ENCODE results near the gene HOXA11.

Gene HOXA11

DNA sequence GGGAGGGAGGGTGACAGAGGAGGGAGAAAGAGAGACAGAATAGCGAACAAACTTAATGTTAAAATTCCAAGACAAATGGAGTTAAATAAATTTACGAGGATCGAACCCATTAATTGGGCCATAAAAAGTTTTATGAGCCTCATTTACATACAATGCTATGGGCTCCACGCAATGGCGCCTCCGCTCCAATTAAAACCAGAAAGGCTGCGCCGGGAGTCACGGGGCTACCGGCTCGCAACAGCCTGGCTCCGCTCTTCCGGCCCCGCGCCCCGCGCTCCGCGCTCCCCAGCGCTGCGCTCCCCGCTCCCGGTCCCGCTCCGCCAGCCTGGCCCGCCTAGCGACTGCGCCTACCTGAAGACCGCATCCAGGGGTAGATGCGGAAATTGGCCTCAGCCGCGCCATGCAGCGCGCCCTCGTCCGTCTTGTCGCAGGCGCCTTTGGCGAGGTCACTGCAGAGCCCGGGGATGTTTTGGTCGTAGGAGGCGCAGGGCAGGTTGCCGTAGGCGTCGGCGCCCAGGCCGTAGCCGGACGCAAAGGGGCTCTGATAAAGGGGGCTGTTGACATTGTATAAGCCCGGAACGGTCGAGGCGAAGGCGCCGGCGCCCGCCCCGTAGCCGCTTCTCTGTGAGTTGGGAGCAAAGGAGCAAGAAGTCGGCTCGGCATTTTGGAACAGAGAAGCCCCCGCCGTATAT is 29.1 kb downstream of the HOXA11 start:
- Histone ChIP-seq H3K36me3 (ENCODE audit: insufficient read depth) (no peaks in the 10 kb centered on the region), H2AFZ (ENCODE audit: low read depth) (no peak overlapping the region), H3K4me3 (IDR thresholded peaks at IDR 0.05; ENCODE audit: insufficient read depth, low read depth, low read length) (no peak overlapping the region), H3K4me1 (ENCODE audit: low read depth, poor library complexity, severe bottlenecking) (no peaks in the 10 kb centered on the region), H3K27me3 (ENCODE audit: insufficient read depth, low read depth) (no peaks in the 10 kb centered on the region), H3K9ac (no peak overlapping the region), H3K79me2 (ENCODE audit: insufficient read depth, low read depth) (no peaks in the 10 kb centered on the region), H3K27ac (no peak overlapping the region), H4K20me1 (ENCODE audit: insufficient read depth) (no peaks in the 10 kb centered on the region), H3K4me2 (no peak overlapping the region)
- TF ChIP-seq, protein P1, sequence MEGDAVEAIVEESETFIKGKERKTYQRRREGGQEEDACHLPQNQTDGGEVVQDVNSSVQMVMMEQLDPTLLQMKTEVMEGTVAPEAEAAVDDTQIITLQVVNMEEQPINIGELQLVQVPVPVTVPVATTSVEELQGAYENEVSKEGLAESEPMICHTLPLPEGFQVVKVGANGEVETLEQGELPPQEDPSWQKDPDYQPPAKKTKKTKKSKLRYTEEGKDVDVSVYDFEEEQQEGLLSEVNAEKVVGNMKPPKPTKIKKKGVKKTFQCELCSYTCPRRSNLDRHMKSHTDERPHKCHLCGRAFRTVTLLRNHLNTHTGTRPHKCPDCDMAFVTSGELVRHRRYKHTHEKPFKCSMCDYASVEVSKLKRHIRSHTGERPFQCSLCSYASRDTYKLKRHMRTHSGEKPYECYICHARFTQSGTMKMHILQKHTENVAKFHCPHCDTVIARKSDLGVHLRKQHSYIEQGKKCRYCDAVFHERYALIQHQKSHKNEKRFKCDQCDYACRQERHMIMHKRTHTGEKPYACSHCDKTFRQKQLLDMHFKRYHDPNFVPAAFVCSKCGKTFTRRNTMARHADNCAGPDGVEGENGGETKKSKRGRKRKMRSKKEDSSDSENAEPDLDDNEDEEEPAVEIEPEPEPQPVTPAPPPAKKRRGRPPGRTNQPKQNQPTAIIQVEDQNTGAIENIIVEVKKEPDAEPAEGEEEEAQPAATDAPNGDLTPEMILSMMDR (conservative IDR thresholded peaks at IDR 0.05; ENCODE audit: low read depth, low read length) = no peak

DNA sequence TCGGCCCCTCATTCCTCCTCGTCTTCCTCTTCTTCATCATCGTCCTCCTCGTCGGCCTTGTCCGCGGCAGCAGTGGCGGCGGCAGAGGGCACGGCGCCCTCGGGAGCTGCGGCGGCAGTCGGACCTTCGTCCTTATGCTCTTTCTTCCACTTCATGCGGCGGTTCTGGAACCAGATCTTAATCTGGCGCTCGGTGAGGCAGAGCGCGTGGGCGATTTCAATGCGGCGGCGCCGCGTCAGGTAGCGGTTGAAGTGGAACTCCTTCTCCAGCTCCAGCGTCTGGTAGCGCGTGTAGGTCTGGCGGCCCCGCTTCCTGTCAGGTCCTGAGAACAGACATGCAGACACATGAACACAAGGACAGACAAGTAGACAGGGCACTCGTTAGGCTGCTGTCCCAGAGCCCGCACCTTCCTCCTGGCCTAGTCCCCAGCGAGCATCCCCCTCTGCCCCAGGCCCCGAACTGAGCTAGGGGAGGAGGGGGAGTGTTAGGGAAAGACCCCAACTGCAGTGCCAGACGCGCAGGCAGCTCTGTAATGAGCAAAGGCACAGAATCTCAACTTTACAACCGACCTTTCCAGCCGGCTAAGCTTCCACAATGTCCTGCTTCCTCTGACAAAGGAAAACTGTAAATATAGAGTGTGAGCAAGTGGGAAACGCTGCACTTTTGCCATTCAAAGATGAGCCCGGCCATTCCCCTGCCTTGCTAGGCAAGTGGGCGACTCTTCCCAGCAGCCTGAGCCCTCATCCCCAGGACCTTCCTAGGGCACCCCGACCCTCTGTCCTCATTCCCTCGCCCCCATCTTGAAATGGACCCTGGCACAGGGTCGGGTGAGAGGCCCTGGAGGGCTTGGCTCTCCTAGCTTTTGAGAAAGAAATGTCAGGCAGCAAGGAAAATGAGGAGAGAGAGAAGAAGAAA is 29.9 kb downstream of the HOXA11 start:
- Histone ChIP-seq H3K4me3 (IDR thresholded peaks at IDR 0.05; ENCODE audit: insufficient read depth, low read depth, low read length) (no peak overlapping the region), H2AFZ (ENCODE audit: low read depth) (no peak overlapping the region)

DNA sequence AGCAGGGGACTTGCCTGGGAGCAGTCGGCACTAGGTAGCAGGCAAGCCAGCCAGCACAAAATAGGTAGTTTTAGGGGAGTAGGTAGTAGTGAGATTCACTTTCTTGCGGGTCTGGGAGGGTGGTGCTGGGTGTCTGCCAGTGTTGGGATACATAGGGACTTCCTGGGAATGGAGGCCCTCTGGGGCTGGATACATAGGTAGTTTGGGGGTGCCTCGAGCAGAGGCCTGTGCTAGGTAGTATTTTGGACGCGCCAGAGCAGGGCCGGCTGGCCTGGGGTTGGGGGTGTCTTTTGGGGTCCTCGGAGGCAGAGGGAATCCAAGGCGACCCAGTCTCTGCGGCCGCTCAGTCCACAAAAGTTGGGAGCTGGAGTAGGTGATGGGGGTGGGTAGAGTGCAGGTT is 30.7 kb downstream of the HOXA11 start:
- H3K9ac ChIP-seq = no peak overlapping the region
- no peak overlapping the region for H3K4me2 ChIP-seq
- H3K27ac ChIP-seq = no peak overlapping the region
- H3K27me3 ChIP-seq (ENCODE audit: insufficient read depth, low read depth) = no peaks in the 10 kb centered on the region
- H4K20me1 ChIP-seq (ENCODE audit: insufficient read depth) = no peaks in the 10 kb centered on the region
- no peak overlapping the region for H2AFZ ChIP-seq (ENCODE audit: low read depth)
- H3K4me1 ChIP-seq (ENCODE audit: low read depth, poor library complexity, severe bottlenecking) = peaks cover 4% of the 10 kb centered on the region
- H3K36me3 ChIP-seq (ENCODE audit: insufficient read depth) = no peaks in the 10 kb centered on the region
- H3K79me2 ChIP-seq (ENCODE audit: insufficient read depth, low read depth) = no peaks in the 10 kb centered on the region
- H3K4me3 ChIP-seq (IDR thresholded peaks at IDR 0.05; ENCODE audit: insufficient read depth, low read depth, low read length) = no peak overlapping the region
- TF ChIP-seq, protein P1 (conservative IDR thresholded peaks at IDR 0.05; ENCODE audit: low read depth, low read length) = no peak

More for the DNA sequence above, 29.9 kb downstream of the HOXA11 start:
- no peaks in the 10 kb centered on the region for H3K36me3 ChIP-seq (ENCODE audit: insufficient read depth)
- no peaks in the 10 kb centered on the region for H3K4me1 ChIP-seq (ENCODE audit: low read depth, poor library complexity, severe bottlenecking)
- TF ChIP-seq, protein P1 (conservative IDR thresholded peaks at IDR 0.05; ENCODE audit: low read depth, low read length) = no peak
- H3K79me2 ChIP-seq (ENCODE audit: insufficient read depth, low read depth) = no peaks in the 10 kb centered on the region
- no peak overlapping the region for H3K27ac ChIP-seq
- H3K27me3 ChIP-seq (ENCODE audit: insufficient read depth, low read depth) = no peaks in the 10 kb centered on the region
- no peak overlapping the region for H3K4me2 ChIP-seq
- H3K9ac ChIP-seq = no peak overlapping the region
- no peaks in the 10 kb centered on the region for H4K20me1 ChIP-seq (ENCODE audit: insufficient read depth)

DNA sequence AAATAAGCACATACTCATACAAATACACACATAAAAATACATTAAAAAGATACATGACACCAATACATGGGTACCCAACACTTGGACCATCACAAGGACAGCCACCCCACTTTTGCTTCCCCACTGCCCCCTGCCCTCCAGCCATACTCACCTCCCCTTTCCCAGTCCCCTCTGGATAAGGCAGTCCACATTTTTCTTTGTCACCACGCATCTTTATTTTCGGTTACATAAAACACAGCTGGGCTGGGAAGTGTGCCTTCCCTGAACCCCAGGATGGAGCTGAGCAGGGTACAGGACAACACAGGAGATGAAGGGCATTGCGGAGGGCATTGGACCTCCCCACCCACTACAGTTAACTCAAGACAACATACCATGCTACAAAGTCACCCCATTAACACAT is 31.5 kb downstream of the HOXA11 start:
- H3K36me3 ChIP-seq (ENCODE audit: insufficient read depth) = no peaks in the 10 kb centered on the region
- no peaks in the 10 kb centered on the region for H3K27me3 ChIP-seq (ENCODE audit: insufficient read depth, low read depth)
- H3K27ac ChIP-seq = no peak overlapping the region
- TF ChIP-seq, protein P1 (conservative IDR thresholded peaks at IDR 0.05; ENCODE audit: low read depth, low read length) = no peak
- no peak overlapping the region for H3K4me3 ChIP-seq (IDR thresholded peaks at IDR 0.05; ENCODE audit: insufficient read depth, low read depth, low read length)
- H3K9ac ChIP-seq = no peak overlapping the region
- no peak overlapping the region for H2AFZ ChIP-seq (ENCODE audit: low read depth)
- no peaks in the 10 kb centered on the region for H4K20me1 ChIP-seq (ENCODE audit: insufficient read depth)
- H3K79me2 ChIP-seq (ENCODE audit: insufficient read depth, low read depth) = no peaks in the 10 kb centered on the region
- no peak overlapping the region for H3K4me2 ChIP-seq
- H3K4me1 ChIP-seq (ENCODE audit: low read depth, poor library complexity, severe bottlenecking) = peaks cover 7% of the 10 kb centered on the region

All from KMS-11 (cell line).